Motor neuron (in vitro differentiated cells): ENCODE data around the gene ACVRL1. TPM values are rescaled to one million over a fixed set of nuclear protein-coding genes. Genes with fewer than 3 reads are reported as not detected.

Source experiments
- ATAC-seq, 8 experiments: fragments of 200-7000 bp; cut with Tn5 transposase; replicated peaks in 6 of 8; 2 replicates each; pipeline ENCODE4 v1.8.0; 2021; ENCODE audit warnings: mild to moderate bottlenecking in 8 of 8, moderate library complexity in 8 of 8
- H3K27ac ChIP-seq, 2 donors: fragments of 250-450 bp; sonication (Bioruptor Pico); 2 replicates each; pipeline ENCODE4 v1.9.0; 2021; ENCODE audit warnings: antibody characterized with exemption in 2 of 2, mild to moderate bottlenecking in 2 of 2, moderate library complexity in 1 of 2
- H3K4me1 ChIP-seq, 2 donors: fragments of 250-450 bp; sonication (Bioruptor Pico); replicated peaks in 1 of 2; 2 replicates each; pipeline ENCODE4 v1.6.1; 2021; ENCODE audit warnings: antibody characterized with exemption in 2 of 2, mild to moderate bottlenecking in 2 of 2, moderate library complexity in 1 of 2
- H3K4me3 ChIP-seq, 5 donors: fragments of 250-450 bp; sonication (Bioruptor Pico); 2 replicates each; pipeline ENCODE4 v1.9.0; 2021; ENCODE audit warnings: antibody characterized with exemption in 5 of 5, mild to moderate bottlenecking in 5 of 5, moderate library complexity in 4 of 5
- WGBS, 10 experiments: fragments of 450-650 bp; shearing (Covaris generic); methylation state at CpG; one replicate each; pipeline ENCODE4 v1.0.0; 2022; 5-methylcytosine and 5-hydroxymethylcytosine counted together
- in situ Hi-C, 9 experiments: fragments of 400-800 bp; cut with MboI; loops; one replicate each; pipeline ENCODE4 v1.15.0; 2021; ENCODE audit warnings: low sequenced_read_pairs in 9 of 9, low pct_unique_long_range_greater_than_20kb in 2 of 9; ENCODE audit not compliant: unreplicated experiment in 9 of 9
- total RNA-seq, 8 experiments: library from RNA; unstranded; fragments of 300-600 nt; gene quantifications; 2 replicates each; pipeline versions ENCODE4 v1.2.3 to v1.2.4, GENCODE V29; 2022

ACVRL1 gene
- total RNA-seq, 8 experiments from 2014 or later, result 0.05 to 10.6 (median 0.58) TPM

- H3K4me1 ChIP-seq, result peaks cover 18 to 33% of the 10 kb centered on the region in 2 donors
- H3K27ac ChIP-seq, result no peak overlapping the region
- in situ Hi-C loops, result no loop called here
- WGBS, 10 experiments, result 0 to 62% (median 40%) methylated on average over 1 to 6 of the region's 18 CpGs; no CpG with 5 or more reads in 3 of the 10 experiments
- ATAC-seq, result peak; percentile 23 to 89 (median 66)
- H3K4me3 ChIP-seq, result no peak overlapping the region
Measured at GRCh38 chr12:51905471-51906429, 1.6 kb upstream of the ACVRL1 start.

GRCh38 chr12:51906430-51907082, 748 bp upstream of the ACVRL1 start:
- ATAC-seq, result peak in 7 of 8 experiments; percentile 1 to 63 (median 51)
- 53 to 80% methylated on average over 1 to 8 of the region's 23 CpGs; no CpG with 5 or more reads in 8 of the 10 experiments for WGBS, 10 experiments
- H3K27ac ChIP-seq, result no peak overlapping the region
- in situ Hi-C loops, result no loop called here
- H3K4me3 ChIP-seq, result no peak overlapping the region
- peaks cover 20 to 36% of the 10 kb centered on the region in 2 donors for H3K4me1 ChIP-seq

- H3K4me3 ChIP-seq, result no peak overlapping the region
- 20 to 87% (median 71%) methylated on average over 1 to 4 of the region's 7 CpGs; no CpG with 5 or more reads in 3 of the 10 experiments for WGBS, 10 experiments
- H3K27ac ChIP-seq, result no peak overlapping the region
- in situ Hi-C loops, result no loop called here
- ATAC-seq, result no peak
- H3K4me1 ChIP-seq, result peaks cover 20 to 40% of the 10 kb centered on the region in 2 donors
Measured at GRCh38 chr12:51907856-51908425, 637 bp downstream of the ACVRL1 start.

GRCh38 chr12:51908876-51909592, 1.7 kb downstream of the ACVRL1 start:
- H3K27ac ChIP-seq, result no peak overlapping the region
- 32 to 90% (median 78%) methylated on average over 3 to 8 of the region's 9 CpGs; no CpG with 5 or more reads in 1 of the 10 experiments for WGBS, 10 experiments
- no peak for ATAC-seq
- in situ Hi-C loops, result no loop called here
- H3K4me3 ChIP-seq, result no peak overlapping the region
- peaks cover 20 to 45% of the 10 kb centered on the region in 2 donors for H3K4me1 ChIP-seq

DNA sequence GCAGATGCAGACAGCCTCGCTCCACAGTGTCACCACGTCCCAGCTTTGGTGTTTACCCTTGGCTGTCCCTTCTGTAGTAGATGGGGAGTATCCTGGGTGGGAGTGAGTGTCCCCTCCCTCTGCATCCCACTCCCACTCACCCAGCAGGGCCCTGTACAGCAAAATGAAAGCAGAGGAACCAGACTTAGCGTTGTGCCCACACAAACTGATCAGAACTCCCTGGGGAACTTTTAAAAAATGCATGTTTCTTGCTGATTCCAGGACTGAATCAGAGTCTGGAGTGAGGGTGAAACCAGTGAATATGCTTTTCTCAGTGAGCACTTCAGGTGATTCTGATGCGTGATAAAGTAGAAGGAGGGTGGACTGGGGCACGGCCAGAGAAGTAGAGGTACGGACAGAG, 2.9 kb downstream of the ACVRL1 start:
- in situ Hi-C loops, result no loop called here
- WGBS, 10 experiments, result 0 to 90% (median 74%) methylated on average over 1 to 5 of the region's 6 CpGs; no CpG with 5 or more reads in 3 of the 10 experiments
- Histone ChIP-seq H3K27ac (no peak overlapping the region), H3K4me1 (peaks cover 20 to 45% of the 10 kb centered on the region in 2 donors), H3K4me3 (no peak overlapping the region)
- ATAC-seq, result peak in 1 of 8 experiments; percentile 19

DNA sequence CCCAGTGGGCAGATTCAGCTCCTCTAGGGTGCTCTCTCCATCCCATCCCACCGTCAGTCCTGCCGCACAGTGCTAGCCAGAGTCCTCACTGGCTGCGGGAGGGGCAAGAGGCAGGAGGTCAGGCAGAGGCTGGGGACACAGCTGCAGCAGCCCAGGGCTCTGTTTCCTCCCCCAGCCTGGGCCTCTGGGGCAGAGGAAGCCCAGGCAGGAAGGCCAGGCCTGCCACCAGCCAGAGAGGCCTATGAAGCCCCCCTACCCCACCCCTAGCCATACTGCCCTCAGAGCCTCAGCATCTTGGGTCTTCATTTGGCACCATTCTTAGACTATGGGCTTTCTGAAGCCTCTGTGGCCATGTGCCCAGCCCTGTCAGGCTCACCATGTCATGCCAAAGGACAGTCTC, 3.4 kb downstream of the ACVRL1 start:
- Histone ChIP-seq H3K27ac (no peak overlapping the region), H3K4me3 (no peak overlapping the region), H3K4me1 (peaks cover 16 to 41% of the 10 kb centered on the region in 2 donors)
- ATAC-seq, result peak in 5 of 8 experiments; percentile 44 to 63 (median 55)
- in situ Hi-C loops, result no loop called here
- no CpG with 5 or more reads among the region's 3 CpGs for WGBS, 10 experiments

DNA sequence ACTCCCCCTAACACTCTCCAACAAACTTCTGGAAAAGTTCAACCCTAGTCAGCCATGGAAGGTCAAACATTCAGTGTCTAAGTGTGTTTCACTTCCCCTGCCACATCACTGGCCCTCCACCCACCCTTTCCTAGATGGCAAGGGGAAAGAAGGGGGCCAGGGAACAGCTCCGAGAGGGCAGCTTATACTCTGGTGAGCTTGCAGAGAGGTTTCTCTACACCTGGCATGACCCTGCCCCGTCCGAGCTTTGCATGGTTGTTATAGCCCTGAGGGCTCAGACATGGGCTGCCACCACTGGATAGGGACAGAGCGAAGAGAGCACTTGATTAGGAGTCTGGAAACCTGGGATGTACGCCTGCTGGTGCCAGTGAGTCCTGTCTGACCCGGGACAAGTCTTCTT, 4.0 kb downstream of the ACVRL1 start:
- Histone ChIP-seq H3K4me3 (no peak overlapping the region), H3K27ac (no peak overlapping the region), H3K4me1 (peaks cover 10 to 34% of the 10 kb centered on the region in 2 donors)
- no peak for ATAC-seq
- 40 to 95% (median 83%) methylated on average over 1 to 5 of the region's 6 CpGs; no CpG with 5 or more reads in 3 of the 10 experiments for WGBS, 10 experiments
- in situ Hi-C loops, result no loop called here

GRCh38 chr12:51911788-51912711, 4.7 kb downstream of the ACVRL1 start:
- Histone ChIP-seq H3K4me3 (no peak overlapping the region), H3K27ac (no peak overlapping the region), H3K4me1 (peaks cover 7 to 27% of the 10 kb centered on the region in 2 donors)
- in situ Hi-C loops, result no loop called here
- peak in 7 of 8 experiments; percentile 18 to 65 (median 45) for ATAC-seq
- WGBS, 10 experiments, result 14 to 100% (median 50%) methylated on average over 1 to 6 of the region's 8 CpGs; no CpG with 5 or more reads in 5 of the 10 experiments

DNA sequence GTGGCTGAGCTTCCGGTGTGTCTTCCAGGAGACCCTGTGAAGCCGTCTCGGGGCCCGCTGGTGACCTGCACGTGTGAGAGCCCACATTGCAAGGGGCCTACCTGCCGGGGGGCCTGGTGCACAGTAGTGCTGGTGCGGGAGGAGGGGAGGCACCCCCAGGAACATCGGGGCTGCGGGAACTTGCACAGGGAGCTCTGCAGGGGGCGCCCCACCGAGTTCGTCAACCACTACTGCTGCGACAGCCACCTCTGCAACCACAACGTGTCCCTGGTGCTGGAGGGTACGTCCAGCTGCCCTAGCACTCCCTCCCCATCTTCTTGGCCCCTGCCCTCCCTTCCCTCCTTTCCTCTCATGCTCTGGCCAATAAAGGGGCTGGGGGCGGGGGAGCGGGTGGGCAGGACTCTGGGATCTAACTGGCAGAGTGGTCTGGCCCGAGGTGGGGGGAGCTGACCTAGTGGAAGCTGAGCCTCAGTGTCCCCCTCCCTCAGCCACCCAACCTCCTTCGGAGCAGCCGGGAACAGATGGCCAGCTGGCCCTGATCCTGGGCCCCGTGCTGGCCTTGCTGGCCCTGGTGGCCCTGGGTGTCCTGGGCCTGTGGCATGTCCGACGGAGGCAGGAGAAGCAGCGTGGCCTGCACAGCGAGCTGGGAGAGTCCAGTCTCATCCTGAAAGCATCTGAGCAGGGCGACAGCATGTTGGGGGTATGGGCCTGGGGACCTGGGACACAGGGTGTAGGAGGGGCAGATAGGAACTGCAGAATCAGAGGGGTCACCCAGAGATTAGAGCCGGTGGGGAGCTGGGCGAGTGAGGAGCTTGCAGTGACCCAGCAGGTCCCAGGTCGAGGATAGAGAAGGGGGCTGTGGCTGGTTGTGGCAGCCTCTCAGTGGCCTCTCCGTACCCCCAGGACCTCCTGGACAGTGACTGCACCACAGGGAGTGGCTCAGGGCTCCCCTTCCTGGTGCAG, 6.0 kb downstream of the ACVRL1 start:
- in situ Hi-C loops, result no loop called here
- no peak overlapping the region for H3K4me3 ChIP-seq
- WGBS, 10 experiments, result 90 to 100% (median 100%) methylated on average over 1 to 4 of the region's 30 CpGs; no CpG with 5 or more reads in 7 of the 10 experiments
- H3K4me1 ChIP-seq, result peaks cover 18 to 28% of the 10 kb centered on the region in 2 donors
- no peak for ATAC-seq
- H3K27ac ChIP-seq, result no peak overlapping the region

DNA sequence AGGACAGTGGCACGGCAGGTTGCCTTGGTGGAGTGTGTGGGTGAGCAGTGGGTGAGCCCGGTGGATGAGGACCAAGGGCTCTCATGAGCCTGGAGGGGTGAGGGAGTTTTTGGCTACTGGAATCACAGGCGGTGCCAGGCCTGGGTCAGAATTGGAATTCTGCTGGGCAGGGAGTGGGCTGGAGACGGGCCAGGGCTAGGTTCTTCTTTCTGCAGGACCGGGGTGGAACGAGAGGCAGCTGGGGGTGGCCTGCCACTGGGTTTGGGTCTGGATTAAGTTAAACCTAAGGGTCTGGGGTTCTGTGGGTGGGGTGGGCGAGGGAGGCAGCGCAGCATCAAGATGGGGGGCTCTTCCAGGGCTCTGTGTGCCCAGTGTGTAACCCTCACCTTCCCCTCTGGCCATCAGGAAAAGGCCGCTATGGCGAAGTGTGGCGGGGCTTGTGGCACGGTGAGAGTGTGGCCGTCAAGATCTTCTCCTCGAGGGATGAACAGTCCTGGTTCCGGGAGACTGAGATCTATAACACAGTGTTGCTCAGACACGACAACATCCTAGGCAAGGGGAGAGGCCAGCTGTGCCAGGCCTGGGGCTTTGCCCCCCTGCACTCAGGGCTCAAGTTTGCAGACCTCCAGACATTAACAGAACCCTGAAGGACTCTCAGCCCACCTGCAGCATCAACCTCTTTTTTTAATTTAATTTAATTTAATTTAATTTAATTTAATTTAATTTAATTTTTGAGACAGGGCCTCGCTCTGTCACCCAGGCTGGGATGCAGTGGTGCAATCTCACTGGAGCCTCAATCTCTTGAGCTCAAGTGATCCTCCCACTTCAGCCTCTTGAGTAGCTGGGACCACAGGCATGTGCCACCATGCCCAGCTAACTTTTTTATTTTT, 7.0 kb downstream of the ACVRL1 start:
- no peak overlapping the region for H3K4me3 ChIP-seq
- no peak for ATAC-seq
- peaks cover 19 to 28% of the 10 kb centered on the region in 2 donors for H3K4me1 ChIP-seq
- in situ Hi-C loops, result no loop called here
- H3K27ac ChIP-seq, result no peak overlapping the region
- 90 to 100% (median 97%) methylated on average over 1 to 2 of the region's 17 CpGs; no CpG with 5 or more reads in 6 of the 10 experiments for WGBS, 10 experiments
